HL-60 (cell line): ENCODE results near the gene ULBP2.

ENCODE experiments used
- REST ChIP-seq: IDR thresholded peaks from 2 replicates; pipeline ENCODE4 v1.6.1; 2012; ENCODE audit warnings: low read depth; ENCODE audit not compliant: insufficient replicate concordance
- TF ChIP-seq, protein P1 (sequence below): IDR thresholded peaks from one replicate; pipeline ENCODE4 v1.5.1; 2011; ENCODE audit warnings: low read length, control low read depth, inconsistent platforms; ENCODE audit not compliant: insufficient read depth

DNA sequence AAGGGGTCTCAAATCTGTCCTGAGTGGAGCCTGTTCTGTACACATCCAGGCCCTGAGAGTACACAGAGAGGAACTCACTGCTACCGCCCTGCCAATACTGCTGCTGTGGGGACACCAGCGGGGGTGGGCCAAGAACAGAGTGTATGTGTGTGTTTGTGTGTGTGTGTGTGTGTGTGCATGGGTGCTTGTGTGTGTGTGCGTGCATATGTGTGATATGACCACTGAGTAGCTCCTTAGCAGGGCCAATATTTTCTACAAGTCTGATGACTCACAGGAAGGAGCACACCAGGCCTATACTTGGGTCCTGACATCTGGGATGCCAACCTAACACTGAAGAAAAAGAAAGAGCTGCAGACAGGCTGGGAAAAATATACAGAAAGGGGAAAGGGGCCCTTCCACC lies 45.3 kb upstream of the ULBP2 start:
- TF ChIP-seq, protein P1, sequence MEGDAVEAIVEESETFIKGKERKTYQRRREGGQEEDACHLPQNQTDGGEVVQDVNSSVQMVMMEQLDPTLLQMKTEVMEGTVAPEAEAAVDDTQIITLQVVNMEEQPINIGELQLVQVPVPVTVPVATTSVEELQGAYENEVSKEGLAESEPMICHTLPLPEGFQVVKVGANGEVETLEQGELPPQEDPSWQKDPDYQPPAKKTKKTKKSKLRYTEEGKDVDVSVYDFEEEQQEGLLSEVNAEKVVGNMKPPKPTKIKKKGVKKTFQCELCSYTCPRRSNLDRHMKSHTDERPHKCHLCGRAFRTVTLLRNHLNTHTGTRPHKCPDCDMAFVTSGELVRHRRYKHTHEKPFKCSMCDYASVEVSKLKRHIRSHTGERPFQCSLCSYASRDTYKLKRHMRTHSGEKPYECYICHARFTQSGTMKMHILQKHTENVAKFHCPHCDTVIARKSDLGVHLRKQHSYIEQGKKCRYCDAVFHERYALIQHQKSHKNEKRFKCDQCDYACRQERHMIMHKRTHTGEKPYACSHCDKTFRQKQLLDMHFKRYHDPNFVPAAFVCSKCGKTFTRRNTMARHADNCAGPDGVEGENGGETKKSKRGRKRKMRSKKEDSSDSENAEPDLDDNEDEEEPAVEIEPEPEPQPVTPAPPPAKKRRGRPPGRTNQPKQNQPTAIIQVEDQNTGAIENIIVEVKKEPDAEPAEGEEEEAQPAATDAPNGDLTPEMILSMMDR = no peak
- TF ChIP-seq REST = no peak
